Fibroblast of skin of right biceps (primary cell): ENCODE measurements around the gene XRCC5.
"Not testable (repeated sequence)": the region's sequence is repeated elsewhere in the genome, so short reads cannot be mapped to it uniquely, and the experiment has no call there.

Experiments used
- DNase-seq: peaks from one replicate; pipeline ENCODE4 v3.0.0-alpha.2; 2013

Gene XRCC5

GRCh38 chr2:216108967-216109921, at the start of gene XRCC5:
XRCC5 (plus strand) TSS chr2:216109348; CDS start chr2:216109437, 89 bp downstream.
- DNase-seq, result peak; percentile 96

GRCh38 chr2:216064014-216064630, 45.0 kb upstream of the XRCC5 start:
- peak; percentile 33 for DNase-seq

- DNase-seq, result no peak
These were observed 44.5 kb upstream of the XRCC5 start for GRCh38 chr2:216064665-216065064.

- peak; percentile 86 for DNase-seq
These were observed 42.9 kb upstream of the XRCC5 start for GRCh38 chr2:216066230-216066629.

- no peak for DNase-seq
These were observed 40.1 kb upstream of the XRCC5 start for GRCh38 chr2:216069028-216069427.

GRCh38 chr2:216070195-216070594, 39.0 kb upstream of the XRCC5 start:
- DNase-seq, result no peak

GRCh38 chr2:216071111-216071851, 37.9 kb upstream of the XRCC5 start:
- no peak for DNase-seq

- DNase-seq, result no peak
These were observed 36.7 kb upstream of the XRCC5 start for GRCh38 chr2:216072473-216072872.

- DNase-seq, result no peak
These were observed 35.4 kb upstream of the XRCC5 start for GRCh38 chr2:216073773-216074172.

GRCh38 chr2:216074380-216074779, 34.8 kb upstream of the XRCC5 start:
- DNase-seq, result no peak

- DNase-seq, result no peak
These were observed 34.4 kb upstream of the XRCC5 start for GRCh38 chr2:216074794-216075193.

GRCh38 chr2:216075510-216076485, 33.4 kb upstream of the XRCC5 start:
- DNase-seq, result no peak

- no peak for DNase-seq
These were observed 30.4 kb upstream of the XRCC5 start for GRCh38 chr2:216078776-216079175.

- not testable (repeated sequence) for DNase-seq
These were observed 29.1 kb upstream of the XRCC5 start for GRCh38 chr2:216080048-216080447.

GRCh38 chr2:216081012-216081411, 28.1 kb upstream of the XRCC5 start:
- DNase-seq, result no peak

- peak; percentile 65 for DNase-seq
These were observed 27.5 kb upstream of the XRCC5 start, which contains the start of the genes PECR and TMEM169 for GRCh38 chr2:216081487-216082116. PECR (minus strand) TSS chr2:216081809; CDS start chr2:216081741, 68 bp downstream. TMEM169 (plus strand) TSS chr2:216081919; CDS start chr2:216095964, 14,045 bp downstream.

- DNase-seq, result no peak
These were observed 26.9 kb upstream of the XRCC5 start for GRCh38 chr2:216082117-216082711.

GRCh38 chr2:216082805-216083204, 26.3 kb upstream of the XRCC5 start:
- no peak for DNase-seq

GRCh38 chr2:216083464-216084281, 25.5 kb upstream of the XRCC5 start:
- peak; percentile 80 for DNase-seq

GRCh38 chr2:216084547-216084946, 24.6 kb upstream of the XRCC5 start:
- DNase-seq, result no peak
